IPS-18a (cell line): ENCODE measurements around the gene BRI3.

Experiments used
- H3K27ac ChIP-seq: one replicate; pipeline ENCODE4 v1.5.1; 2013; ENCODE audit warnings: low read length
- H3K27me3 ChIP-seq: one replicate; pipeline ENCODE4 v1.6.1; 2013; ENCODE audit warnings: mild to moderate bottlenecking, low read length; ENCODE audit not compliant: control insufficient read depth, insufficient read depth
- H3K36me3 ChIP-seq: one replicate; pipeline ENCODE4 v1.6.1; 2013; ENCODE audit warnings: low read depth, low read length; ENCODE audit not compliant: control insufficient read depth
- H3K4me1 ChIP-seq: one replicate; pipeline ENCODE4 v1.6.1; 2013; ENCODE audit warnings: low read depth, low read length; ENCODE audit not compliant: control insufficient read depth
- H3K4me3 ChIP-seq: one replicate; pipeline ENCODE4 v1.5.1; 2013; ENCODE audit warnings: low read length
- H3K9ac ChIP-seq: one replicate; pipeline ENCODE4 v1.6.1; 2013; ENCODE audit warnings: mild to moderate bottlenecking, low read length, moderate library complexity
- H3K9me3 ChIP-seq: one replicate; pipeline ENCODE4 v1.6.1; 2013; ENCODE audit warnings: low read depth, low read length; ENCODE audit not compliant: control insufficient read depth

Gene BRI3

GRCh38 chr7:98341106-98341505, 59.6 kb downstream of the BRI3 start:
- Histone ChIP-seq H3K4me3 (no peak overlapping the region), H3K9me3 (no peaks in the 10 kb centered on the region), H3K27ac (no peak overlapping the region), H3K36me3 (no peaks in the 10 kb centered on the region), H3K27me3 (no peaks in the 10 kb centered on the region), H3K4me1 (no peaks in the 10 kb centered on the region), H3K9ac (no peak overlapping the region)
